ENCODE data around the gene HSDL1.

The HSDL1 gene

GRCh38 chr16:84107921-84108320 lies 37.1 kb downstream of the HSDL1 start:
- no peak for DNase-seq (ENCODE audit: low spot score)

GRCh38 chr16:84105948-84106740 lies 38.8 kb downstream of the HSDL1 start:
- no peak for DNase-seq (ENCODE audit: low spot score)

- DNase-seq (ENCODE audit: low spot score): no peak
Observed at GRCh38 chr16:84105301-84105815, 39.6 kb downstream of the HSDL1 start.

GRCh38 chr16:84104231-84104630 lies 40.7 kb downstream of the HSDL1 start:
- no peak for DNase-seq (ENCODE audit: low spot score)

GRCh38 chr16:84103678-84104077 lies 41.3 kb downstream of the HSDL1 start:
- no peak for DNase-seq (ENCODE audit: low spot score)

GRCh38 chr16:84098939-84099338 lies 46.0 kb downstream of the HSDL1 start:
- no peak for DNase-seq (ENCODE audit: low spot score)

GRCh38 chr16:84096447-84097005 lies 48.5 kb downstream of the HSDL1 start:
- no peak for DNase-seq (ENCODE audit: low spot score)

- no peak for DNase-seq (ENCODE audit: low spot score)
Observed at GRCh38 chr16:84095466-84095865, 49.5 kb downstream of the HSDL1 start.

GRCh38 chr16:84093879-84094270 lies 51.1 kb downstream of the HSDL1 start:
- no peak for DNase-seq (ENCODE audit: low spot score)

GRCh38 chr16:84093120-84093878 lies 51.7 kb downstream of the HSDL1 start:
- DNase-seq (ENCODE audit: low spot score): no peak

GRCh38 chr16:84091460-84091859 lies 53.5 kb downstream of the HSDL1 start:
- no peak for DNase-seq (ENCODE audit: low spot score)

- DNase-seq (ENCODE audit: low spot score): no peak
Observed at GRCh38 chr16:84090211-84090610, 54.8 kb downstream of the HSDL1 start.

GRCh38 chr16:84088695-84089395 lies 56.1 kb downstream of the HSDL1 start:
- DNase-seq (ENCODE audit: low spot score): no peak

GRCh38 chr16:84087466-84088151 lies 57.4 kb downstream of the HSDL1 start:
- no peak for DNase-seq (ENCODE audit: low spot score)

- DNase-seq (ENCODE audit: low spot score): no peak
Observed at GRCh38 chr16:84087001-84087400, 58.0 kb downstream of the HSDL1 start.

GRCh38 chr16:84086341-84086740 lies 58.6 kb downstream of the HSDL1 start:
- DNase-seq (ENCODE audit: low spot score): no peak

GRCh38 chr16:84085773-84086172 lies 59.2 kb downstream of the HSDL1 start:
- DNase-seq (ENCODE audit: low spot score): no peak

GRCh38 chr16:84085271-84085667 lies 59.7 kb downstream of the HSDL1 start:
- no peak for DNase-seq (ENCODE audit: low spot score)

GRCh38 chr16:84084570-84085270 lies 60.3 kb downstream of the HSDL1 start:
- DNase-seq (ENCODE audit: low spot score): peak; percentile 67

- DNase-seq (ENCODE audit: low spot score): no peak
Observed at GRCh38 chr16:84082835-84083569, 62.0 kb downstream of the HSDL1 start.
